ENCODE measurements around the gene MGMT.

The MGMT gene

GRCh38 chr10:129774736-129775401 is 307.8 kb downstream of the MGMT start:
- no peak for DNase-seq (ENCODE audit: low read depth)

GRCh38 chr10:129775681-129776080 is 308.6 kb downstream of the MGMT start:
- DNase-seq (ENCODE audit: low read depth): no peak

GRCh38 chr10:129777687-129778086 is 310.6 kb downstream of the MGMT start:
- DNase-seq (ENCODE audit: low read depth): no peak

GRCh38 chr10:129778571-129778970 is 311.5 kb downstream of the MGMT start:
- no peak for DNase-seq (ENCODE audit: low read depth)

DNA sequence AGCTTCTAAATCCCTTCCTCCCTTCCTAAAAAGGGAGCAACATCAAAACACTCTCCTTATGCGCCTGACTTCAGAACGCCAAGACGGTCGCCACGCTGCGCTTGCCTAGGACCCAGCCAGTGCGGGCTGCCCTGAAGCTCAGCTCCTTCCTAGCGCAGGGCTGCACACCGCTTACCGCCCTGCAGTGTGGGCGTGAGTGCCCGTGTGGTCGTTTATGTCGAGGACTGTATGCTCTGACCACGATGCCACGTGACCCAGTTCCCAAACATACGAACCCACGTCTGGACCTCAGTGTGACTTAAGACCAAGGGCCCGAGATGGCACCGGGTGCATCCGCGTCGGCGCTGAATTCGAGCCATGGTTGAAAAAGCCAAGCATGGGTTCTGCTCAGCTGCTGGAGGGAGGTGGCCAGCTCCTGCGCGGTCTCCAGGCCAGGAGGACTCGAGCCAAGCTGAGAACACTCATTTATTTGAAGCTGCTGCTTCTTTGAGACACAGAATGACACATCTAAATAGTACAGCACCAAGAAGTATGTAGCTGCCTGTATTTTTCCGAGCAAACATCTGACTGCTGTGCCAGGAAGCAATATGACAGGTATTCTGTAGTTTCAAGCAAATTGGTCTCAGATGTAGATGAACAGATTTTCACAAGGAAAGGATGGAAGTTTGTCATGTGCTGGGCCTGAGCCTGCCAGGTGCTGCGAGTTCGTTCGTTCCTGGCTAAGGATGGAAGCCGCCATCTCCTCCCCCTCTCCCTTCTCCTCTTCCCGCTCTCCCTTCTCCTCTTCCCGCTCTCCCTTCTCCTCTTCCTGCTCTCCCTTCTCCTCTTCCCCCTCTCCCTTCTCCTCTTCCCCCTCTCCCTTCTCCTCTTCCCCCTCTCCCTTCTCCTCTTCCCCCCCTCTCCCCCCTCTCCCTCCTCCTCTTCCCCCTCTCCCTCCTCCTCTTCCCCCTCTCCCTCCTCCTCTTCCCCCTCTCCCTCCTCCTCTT is 312.4 kb downstream of the MGMT start:
- DNase-seq (ENCODE audit: low read depth): no peak

DNA sequence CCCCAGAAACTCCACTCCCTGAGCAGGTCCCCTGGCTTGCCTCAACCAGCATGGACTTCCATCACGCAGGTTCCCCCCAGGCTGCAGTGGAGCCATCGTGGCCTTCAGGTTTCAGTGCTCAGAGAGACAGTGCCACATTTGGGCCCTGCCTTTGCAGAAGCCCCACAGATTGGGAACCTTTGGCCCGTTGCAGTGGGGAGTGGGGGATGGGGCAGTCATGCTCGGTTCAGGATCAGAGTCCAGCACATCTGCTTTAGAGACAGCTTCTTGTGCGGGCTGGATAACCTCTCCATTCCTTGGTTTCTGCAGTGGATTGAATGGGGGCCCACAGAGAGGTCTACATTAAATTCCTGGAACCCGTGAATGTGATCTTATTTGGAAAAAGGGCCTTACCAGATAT is 313.2 kb downstream of the MGMT start:
- no peak for DNase-seq (ENCODE audit: low read depth)

- DNase-seq (ENCODE audit: low read depth): no peak
Observed at GRCh38 chr10:129780901-129781795, 314.1 kb downstream of the MGMT start.

- DNase-seq (ENCODE audit: low read depth): no peak
Observed at GRCh38 chr10:129784291-129784690, 317.2 kb downstream of the MGMT start.

- no peak for DNase-seq (ENCODE audit: low read depth)
Observed at GRCh38 chr10:129784891-129785290, 317.9 kb downstream of the MGMT start.

GRCh38 chr10:129785536-129785981 is 318.5 kb downstream of the MGMT start:
- no peak for DNase-seq (ENCODE audit: low read depth)

- DNase-seq (ENCODE audit: low read depth): no peak
Observed at GRCh38 chr10:129786216-129786615, 319.2 kb downstream of the MGMT start.

DNA sequence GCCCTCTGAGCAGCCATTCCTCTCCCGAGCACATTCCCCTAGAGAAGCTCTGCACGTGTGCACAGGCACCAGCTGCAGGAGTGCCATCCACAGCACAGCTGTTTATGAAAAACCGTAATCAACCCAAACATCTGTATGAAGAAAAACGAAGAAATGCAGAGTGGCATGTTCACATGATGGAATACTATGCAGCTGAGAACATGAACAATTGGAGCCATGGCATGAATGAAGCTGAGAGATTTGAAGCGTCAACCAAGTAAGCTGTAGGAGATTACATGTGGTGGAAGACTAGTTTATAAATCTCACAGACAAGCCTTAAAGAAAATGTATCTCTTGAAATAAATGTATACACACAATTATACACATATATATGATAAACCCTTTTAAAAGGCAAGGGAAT is 320.5 kb downstream of the MGMT start:
- no peak for DNase-seq (ENCODE audit: low read depth)

DNA sequence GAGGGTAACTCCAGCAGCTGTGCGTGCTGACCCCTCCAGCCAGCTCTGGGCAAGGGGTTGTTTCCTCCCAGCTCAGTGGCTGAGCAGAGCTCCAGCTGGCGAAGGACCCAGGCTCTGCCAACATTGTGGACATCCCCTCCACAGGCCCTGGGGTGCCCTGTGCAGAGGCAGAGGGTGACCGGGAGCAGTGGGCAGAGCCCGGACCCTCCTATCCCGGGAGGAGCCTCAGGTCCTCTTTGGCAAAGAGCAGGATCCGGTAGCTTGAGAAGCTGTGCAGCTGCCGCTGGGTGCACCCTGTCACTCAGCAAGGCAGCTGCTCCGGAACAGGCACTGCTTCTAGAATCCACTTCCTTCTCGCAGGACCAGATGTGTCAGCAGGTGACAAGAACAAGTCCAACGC is 321.2 kb downstream of the MGMT start:
- no peak for DNase-seq (ENCODE audit: low read depth)

- no peak for DNase-seq (ENCODE audit: low read depth)
Observed at GRCh38 chr10:129790715-129791446, 323.8 kb downstream of the MGMT start.

- no peak for DNase-seq (ENCODE audit: low read depth)
Observed at GRCh38 chr10:129792141-129792540, 325.1 kb downstream of the MGMT start.

DNA sequence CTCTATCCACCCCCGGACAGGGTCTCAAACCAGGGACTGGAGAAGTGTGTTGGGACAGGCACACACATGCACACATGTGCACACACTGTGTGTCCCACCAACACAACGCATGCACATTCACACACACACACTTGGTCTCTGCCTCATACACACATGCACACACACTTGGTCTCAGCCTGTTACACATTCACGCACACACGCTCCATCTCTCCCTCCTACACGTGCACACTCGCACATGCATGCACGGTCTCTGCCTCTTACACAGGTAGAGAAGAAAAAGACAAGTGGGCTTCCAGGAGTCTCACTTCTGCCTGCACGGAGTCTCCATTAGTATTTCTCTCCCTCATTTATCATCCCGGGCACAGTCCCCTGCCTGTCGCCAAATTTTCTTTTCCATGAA is 325.8 kb downstream of the MGMT start:
- no peak for DNase-seq (ENCODE audit: low read depth)

GRCh38 chr10:129793479-129793878 is 326.4 kb downstream of the MGMT start:
- DNase-seq (ENCODE audit: low read depth): no peak

GRCh38 chr10:129793996-129794395 is 327.0 kb downstream of the MGMT start:
- DNase-seq (ENCODE audit: low read depth): no peak

DNA sequence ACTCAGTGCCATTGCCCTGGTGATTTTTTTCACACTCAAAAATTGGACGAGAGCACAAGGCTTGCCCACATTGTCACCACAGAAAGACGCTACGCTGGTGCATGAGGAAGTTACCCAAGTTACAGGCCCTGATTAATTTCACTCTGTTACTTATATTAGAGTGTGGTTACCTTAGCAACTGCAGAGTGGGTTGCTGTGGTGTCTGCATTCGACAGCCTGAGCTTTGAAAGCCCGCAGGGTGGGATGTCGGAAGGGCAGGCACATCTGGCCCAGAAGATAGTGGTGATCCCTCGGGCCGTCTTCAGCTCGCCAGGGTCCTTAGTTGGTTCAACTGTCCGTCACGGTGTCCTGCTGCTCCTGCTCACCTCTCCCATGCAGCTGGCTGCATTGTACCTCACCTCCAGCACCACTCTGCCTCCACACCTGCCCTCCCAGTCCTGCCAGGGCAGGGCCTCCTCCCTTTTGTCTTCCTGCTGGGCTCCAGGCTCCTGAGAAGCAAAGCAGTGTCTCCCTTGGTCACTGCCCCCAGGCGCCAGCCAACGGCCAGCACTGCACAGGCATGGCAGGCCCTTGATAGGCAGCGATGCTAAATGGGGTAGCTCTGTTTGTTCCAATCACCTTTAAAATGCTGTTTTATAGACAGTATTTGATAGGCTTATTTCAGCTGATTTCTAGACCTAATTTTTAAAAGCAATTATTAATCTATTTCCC is 329.8 kb downstream of the MGMT start:
- DNase-seq (ENCODE audit: low read depth): no peak

- no peak for DNase-seq (ENCODE audit: low read depth)
Observed at GRCh38 chr10:129799942-129800341, 332.9 kb downstream of the MGMT start.

DNA sequence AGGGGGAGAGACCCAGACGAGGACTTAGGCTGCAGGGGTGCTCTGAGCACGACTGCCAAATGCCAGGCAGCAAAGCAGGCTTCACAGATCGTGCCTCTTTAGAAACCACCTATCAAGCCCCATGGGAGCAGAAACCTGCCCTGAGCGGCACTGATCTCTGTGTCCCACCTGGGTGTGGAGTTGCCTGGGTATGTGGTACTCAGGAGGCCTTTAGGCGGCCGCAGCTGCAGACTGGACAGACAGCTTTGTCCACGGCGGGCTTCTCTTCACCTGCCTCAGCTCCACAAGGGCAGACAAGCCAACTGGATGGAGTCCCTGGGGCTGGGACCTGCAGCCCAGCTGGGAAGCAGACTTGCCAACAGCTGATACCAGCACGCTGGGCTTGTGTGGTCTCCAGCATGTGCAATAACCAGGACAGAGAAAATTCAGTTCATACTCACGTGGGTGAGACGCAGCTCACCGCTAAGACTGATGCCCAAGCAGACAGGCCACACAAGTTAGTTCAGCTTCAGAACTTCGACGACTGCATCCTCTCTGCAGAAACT is 333.8 kb downstream of the MGMT start:
- DNase-seq (ENCODE audit: low read depth): no peak

Measured in activated T-cell treated with anti-CD3 and anti-CD28 coated beads for 24 hours (primary cell).